Keratinocyte (primary cell): ENCODE results near the gene ITGB8. TPM values are rescaled to one million over a fixed set of nuclear protein-coding genes. Genes with fewer than 3 reads are reported as not detected.

Experiments
- DNase-seq: peaks from one replicate; pipeline ENCODE4 v3.0.0-alpha.2; 2011; ENCODE audit warnings: low read depth, missing footprints, low spot score
- FAIRE-seq: peaks from 2 replicates; lab custom pipeline; 2011; peaks lifted over from hg19 to GRCh38; lab: Jason Lieb, UNC
- H2AFZ ChIP-seq: 2 replicates; pipeline ENCODE4 v1.6.0; 2012; ENCODE audit warnings: low read length, control low read depth, inconsistent platforms; ENCODE audit not compliant: control insufficient read depth
- H3K27ac ChIP-seq: 2 replicates; pipeline ENCODE4 v1.5.1; 2011; ENCODE audit warnings: low read length; ENCODE audit not compliant: control insufficient read depth, insufficient read depth
- H3K27me3 ChIP-seq: 3 replicates; pipeline ENCODE4 v1.6.0; 2011; ENCODE audit warnings: low read length; ENCODE audit not compliant: control insufficient read depth, insufficient read depth; ENCODE audit errors: extremely low read depth
- H3K36me3 ChIP-seq, 2 experiments: 2 replicates in 1 of 2; 3 replicates in 1 of 2; pipeline ENCODE4 v1.5.1; 2011; ENCODE audit warnings: low read length in 2 of 2, mild to moderate bottlenecking in 1 of 2; ENCODE audit not compliant: control insufficient read depth in 2 of 2, insufficient read depth in 2 of 2; ENCODE audit errors: extremely low read depth in 1 of 2
- H3K4me1 ChIP-seq: 3 replicates; pipeline ENCODE4 v1.5.1; 2011; ENCODE audit warnings: low read length; ENCODE audit not compliant: control insufficient read depth, insufficient read depth; ENCODE audit errors: extremely low read depth
- H3K4me2 ChIP-seq: 3 replicates; pipeline ENCODE4 v1.6.0; 2011; ENCODE audit warnings: low read depth, low read length; ENCODE audit not compliant: control insufficient read depth, insufficient read depth; ENCODE audit errors: extremely low read depth
- H3K4me3 ChIP-seq, 3 experiments: fragments of 200-600 bp in 1 of 3; sonication (generic) in 1 of 3; 2 replicates in 2 of 3; 3 replicates in 1 of 3; pipeline ENCODE4 v1.5.1; 2011 to 2016; ENCODE audit warnings: low read length in 3 of 3, mild to moderate bottlenecking in 3 of 3, control low read depth in 2 of 3, inconsistent platforms in 1 of 3, low read depth in 1 of 3, mixed read lengths in 1 of 3, mixed run types in 1 of 3, moderate library complexity in 1 of 3; ENCODE audit not compliant: control insufficient read depth in 2 of 3, insufficient read depth in 2 of 3; ENCODE audit errors: extremely low read depth in 1 of 3
- H3K79me2 ChIP-seq: 2 replicates; pipeline ENCODE4 v1.6.0; 2012; ENCODE audit warnings: low read length; ENCODE audit not compliant: control insufficient read depth, insufficient read depth
- H3K9ac ChIP-seq: 3 replicates; pipeline ENCODE4 v1.6.0; 2011; ENCODE audit warnings: low read length; ENCODE audit not compliant: control insufficient read depth, insufficient read depth; ENCODE audit errors: extremely low read depth
- H3K9me1 ChIP-seq: 3 replicates; pipeline ENCODE4 v1.6.0; 2011; ENCODE audit warnings: low read length; ENCODE audit not compliant: control insufficient read depth, insufficient read depth; ENCODE audit errors: extremely low read depth
- H3K9me3 ChIP-seq: 2 replicates; pipeline ENCODE4 v1.5.1; 2012; ENCODE audit warnings: low read depth, low read length; ENCODE audit not compliant: control insufficient read depth
- H4K20me1 ChIP-seq: 3 replicates; pipeline ENCODE4 v1.6.0; 2011; ENCODE audit warnings: low read length; ENCODE audit not compliant: control insufficient read depth, insufficient read depth; ENCODE audit errors: extremely low read depth
- EZH2 ChIP-seq: IDR thresholded peaks from one replicate; pipeline ENCODE4 v1.6.1; 2012; ENCODE audit warnings: inconsistent platforms, mild to moderate bottlenecking, low read length, moderate library complexity
- dilution Hi-C: fragments of 300-500 bp; cut with MboI; formaldehyde crosslinking; loops from one replicate; pipeline ENCODE4 v1.7.0; 2020; ENCODE audit warnings: low sequenced_read_pairs; ENCODE audit not compliant: extremely low pct_ligation_motif_present
- polyA plus RNA-seq, 5 experiments: library from polyadenylated mRNA; depleted of rRNA in 3 of 5; stranded (reverse) in 3 of 5; stranded (forward) in 1 of 5; unstranded in 1 of 5; fragments of >200 nt; gene quantifications; 1 replicate in 1 of 5; 2 replicates in 3 of 5; 3 replicates in 1 of 5; pipeline versions ENCODE4 v1.2.1 to v1.2.3, GENCODE V29; 2011 to 2012; ENCODE audit warnings: missing spikeins in 2 of 5, low read depth in 1 of 5, low replicate concordance in 1 of 5
- TF ChIP-seq, protein P1 (sequence below), 3 experiments: IDR thresholded peaks in 1 of 3; conservative IDR thresholded peaks in 1 of 3; optimal IDR thresholded peaks in 1 of 3; 2 replicates in 2 of 3; 3 replicates in 1 of 3; pipeline versions ENCODE3 to v1.5.1; 2011; ENCODE audit warnings: low read length in 3 of 3, mild to moderate bottlenecking in 3 of 3, moderate library complexity in 2 of 3, control low read depth in 1 of 3, inconsistent platforms in 1 of 3; ENCODE audit not compliant: insufficient read depth in 2 of 3; ENCODE audit errors: extremely low read depth in 1 of 3

Gene ITGB8
- polyA plus RNA-seq, 1 donor (not counting 4 experiments of a cell fraction or from before 2014, with no cell fraction given): 10.9 TPM

GRCh38 chr7:20407585-20408466 is 77.1 kb downstream of the ITGB8 start:
- peaks cover 15% of the 10 kb centered on the region for H3K4me1 ChIP-seq
- FAIRE-seq (peak; percentile 88), DNase-seq (no peak)
- no peak overlapping the region for H3K4me3 ChIP-seq
- H3K9me3 ChIP-seq: no peaks in the 10 kb centered on the region
- H3K9me1 ChIP-seq: no peaks in the 10 kb centered on the region
- H3K9ac ChIP-seq: no peak overlapping the region
- dilution Hi-C loops: no loop called here
- no peaks in the 10 kb centered on the region for H3K27me3 ChIP-seq
- TF ChIP-seq EZH2: no peak
- TF ChIP-seq, protein P1, sequence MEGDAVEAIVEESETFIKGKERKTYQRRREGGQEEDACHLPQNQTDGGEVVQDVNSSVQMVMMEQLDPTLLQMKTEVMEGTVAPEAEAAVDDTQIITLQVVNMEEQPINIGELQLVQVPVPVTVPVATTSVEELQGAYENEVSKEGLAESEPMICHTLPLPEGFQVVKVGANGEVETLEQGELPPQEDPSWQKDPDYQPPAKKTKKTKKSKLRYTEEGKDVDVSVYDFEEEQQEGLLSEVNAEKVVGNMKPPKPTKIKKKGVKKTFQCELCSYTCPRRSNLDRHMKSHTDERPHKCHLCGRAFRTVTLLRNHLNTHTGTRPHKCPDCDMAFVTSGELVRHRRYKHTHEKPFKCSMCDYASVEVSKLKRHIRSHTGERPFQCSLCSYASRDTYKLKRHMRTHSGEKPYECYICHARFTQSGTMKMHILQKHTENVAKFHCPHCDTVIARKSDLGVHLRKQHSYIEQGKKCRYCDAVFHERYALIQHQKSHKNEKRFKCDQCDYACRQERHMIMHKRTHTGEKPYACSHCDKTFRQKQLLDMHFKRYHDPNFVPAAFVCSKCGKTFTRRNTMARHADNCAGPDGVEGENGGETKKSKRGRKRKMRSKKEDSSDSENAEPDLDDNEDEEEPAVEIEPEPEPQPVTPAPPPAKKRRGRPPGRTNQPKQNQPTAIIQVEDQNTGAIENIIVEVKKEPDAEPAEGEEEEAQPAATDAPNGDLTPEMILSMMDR (optimal IDR thresholded peaks at IDR 0.05 in 1 of 3, IDR thresholded peaks at IDR 0.05 in 1 of 3, conservative IDR thresholded peaks at IDR 0.05 in 1 of 3; ENCODE audit: extremely low read depth in 1 of 3, insufficient read depth in 2 of 3, low read length in 3 of 3): no peak
- H3K79me2 ChIP-seq: no peaks in the 10 kb centered on the region
- peak overlapping the region; percentile 45 for H3K4me2 ChIP-seq
- no peaks in the 10 kb centered on the region for H4K20me1 ChIP-seq
- peaks cover 3 to 14% of the 10 kb centered on the region in 2 experiments for H3K36me3 ChIP-seq
- H2AFZ ChIP-seq: no peak overlapping the region
- H3K27ac ChIP-seq: peak overlapping the region; percentile 59

GRCh38 chr7:20408467-20408826 is 77.7 kb downstream of the ITGB8 start:
- Histone ChIP-seq H3K9ac (no peak overlapping the region), H3K4me3 (no peak overlapping the region), H3K4me1 (peaks cover 15% of the 10 kb centered on the region), H3K27me3 (no peaks in the 10 kb centered on the region), H4K20me1 (no peaks in the 10 kb centered on the region), H2AFZ (no peak overlapping the region), H3K9me1 (no peaks in the 10 kb centered on the region), H3K9me3 (no peaks in the 10 kb centered on the region), H3K36me3 (peaks cover 3 to 14% of the 10 kb centered on the region in 2 experiments), H3K4me2 (peak overlapping the region; percentile 45), H3K27ac (peak overlapping the region; percentile 59), H3K79me2 (no peaks in the 10 kb centered on the region)
- dilution Hi-C loops: no loop called here
- TF ChIP-seq EZH2: no peak
- TF ChIP-seq, protein P1 (optimal IDR thresholded peaks at IDR 0.05 in 1 of 3, IDR thresholded peaks at IDR 0.05 in 1 of 3, conservative IDR thresholded peaks at IDR 0.05 in 1 of 3; ENCODE audit: extremely low read depth in 1 of 3, insufficient read depth in 2 of 3, low read length in 3 of 3): no peak
- FAIRE-seq (peak; percentile 75), DNase-seq (no peak)
